ENCODE data around the gene ZIC4. TPM values are rescaled to one million over a fixed set of nuclear protein-coding genes. Genes with fewer than 3 reads are reported as not detected.

Gene ZIC4
- total RNA-seq, 1 donor from 2014 or later, result not detected

- no peak for DNase-seq
- peaks cover 34% of the 10 kb centered on the region for H3K27me3 ChIP-seq (ENCODE audit: low read depth)
- no peaks in the 10 kb centered on the region for H3K36me3 ChIP-seq
- H3K4me3 ChIP-seq, result no peak overlapping the region
- no peak for TF ChIP-seq CTCF (IDR thresholded peaks at IDR 0.05)
- no peaks in the 10 kb centered on the region for H3K9me3 ChIP-seq
- H3K4me1 ChIP-seq, result no peaks in the 10 kb centered on the region
- no peak for ATAC-seq
- H3K27ac ChIP-seq, result no peak overlapping the region
- intact Hi-C loops (cut with DNase I), result no loop called here
These were observed 22.0 kb upstream of the ZIC4 start for GRCh38 chr3:147428326-147428725.

- TF ChIP-seq CTCF (IDR thresholded peaks at IDR 0.05), result no peak
- no peak for DNase-seq
- H3K27me3 ChIP-seq (ENCODE audit: low read depth), result peaks cover 40% of the 10 kb centered on the region
These were observed 21.4 kb upstream of the ZIC4 start for GRCh38 chr3:147427746-147428145.

GRCh38 chr3:147426931-147427330 lies 20.6 kb upstream of the ZIC4 start:
- no peak for ATAC-seq
- H3K4me1 ChIP-seq, result no peaks in the 10 kb centered on the region
- intact Hi-C loops (cut with DNase I), result no loop called here
- no peak for DNase-seq
- TF ChIP-seq CTCF (IDR thresholded peaks at IDR 0.05), result no peak
- no peak overlapping the region for H3K4me3 ChIP-seq
- H3K9me3 ChIP-seq, result no peaks in the 10 kb centered on the region
- H3K27ac ChIP-seq, result no peak overlapping the region
- H3K36me3 ChIP-seq, result no peaks in the 10 kb centered on the region
- H3K27me3 ChIP-seq (ENCODE audit: low read depth), result peaks cover 48% of the 10 kb centered on the region

More at GRCh38 chr3:147427746-147428145, 21.4 kb upstream of the ZIC4 start:
- Histone ChIP-seq H3K27ac (no peak overlapping the region), H3K4me3 (no peak overlapping the region), H3K36me3 (no peaks in the 10 kb centered on the region), H3K9me3 (no peaks in the 10 kb centered on the region), H3K4me1 (no peaks in the 10 kb centered on the region)
- ATAC-seq, result no peak
- intact Hi-C loops (cut with DNase I), result no loop called here

GRCh38 chr3:147425388-147425850 lies 19.1 kb upstream of the ZIC4 start:
- no peaks in the 10 kb centered on the region for H3K4me1 ChIP-seq
- H3K27ac ChIP-seq, result no peak overlapping the region
- ATAC-seq (no peak), DNase-seq (no peak)
- H3K4me3 ChIP-seq, result no peak overlapping the region
- TF ChIP-seq CTCF (IDR thresholded peaks at IDR 0.05), result no peak
- no peaks in the 10 kb centered on the region for H3K36me3 ChIP-seq
- peaks cover 63% of the 10 kb centered on the region for H3K27me3 ChIP-seq (ENCODE audit: low read depth)
- H3K9me3 ChIP-seq, result no peaks in the 10 kb centered on the region
- intact Hi-C loops (cut with DNase I), result no loop called here

- H3K4me3 ChIP-seq, result no peak overlapping the region
- peaks cover 4% of the 10 kb centered on the region for H3K4me1 ChIP-seq
- intact Hi-C loops (cut with DNase I), result no loop called here
- H3K36me3 ChIP-seq, result no peaks in the 10 kb centered on the region
- DNase-seq, result no peak
- peaks cover 70% of the 10 kb centered on the region for H3K27me3 ChIP-seq (ENCODE audit: low read depth)
- TF ChIP-seq CTCF (IDR thresholded peaks at IDR 0.05), result no peak
- ATAC-seq, result no peak
- H3K27ac ChIP-seq, result no peak overlapping the region
- H3K9me3 ChIP-seq, result no peaks in the 10 kb centered on the region
These were observed 18.4 kb upstream of the ZIC4 start for GRCh38 chr3:147424581-147425387.
